ENCODE measurements around the gene ACOX3. TPM values are rescaled to one million over a fixed set of nuclear protein-coding genes. Genes with fewer than 3 reads are reported as not detected.

The ACOX3 gene
- polyA plus RNA-seq, 1 experiment, result 7.9 TPM

- no peaks in the 10 kb centered on the region for H3K27me3 ChIP-seq (ENCODE audit: control insufficient read depth, insufficient read depth, low read length)
- CTCF ChIA-PET, result no interaction called here
- no peak overlapping the region for H3K4me3 ChIP-seq (ENCODE audit: low read depth, low read length)
- TF ChIP-seq CTCF (IDR thresholded peaks at IDR 0.05; ENCODE audit: low read depth, low read length), result no peak
- no peak overlapping the region for H3K27ac ChIP-seq (ENCODE audit: low read depth, low read length)
- no peak for DNase-seq (ENCODE audit: low read depth, low spot score)
- POLR2A ChIA-PET, result interaction anchor here (0.6 kb wide), 1 partner anchor 129 kb away, joined by 10 read pairs; no protein-coding TSS in a partner anchor
- H3K9me3 ChIP-seq (ENCODE audit: control insufficient read depth, insufficient read depth, low read length), result no peaks in the 10 kb centered on the region
Observed at GRCh38 chr4:8461086-8461485, 20.6 kb upstream of the ACOX3 start.

- Histone ChIP-seq H3K4me3 (ENCODE audit: low read depth, low read length) (no peak overlapping the region), H3K27ac (ENCODE audit: low read depth, low read length) (no peak overlapping the region), H3K27me3 (ENCODE audit: control insufficient read depth, insufficient read depth, low read length) (no peaks in the 10 kb centered on the region), H3K9me3 (ENCODE audit: control insufficient read depth, insufficient read depth, low read length) (no peaks in the 10 kb centered on the region)
- no peak for DNase-seq (ENCODE audit: low read depth, low spot score)
- TF ChIP-seq CTCF (IDR thresholded peaks at IDR 0.05; ENCODE audit: low read depth, low read length), result no peak
- POLR2A ChIA-PET, result interaction anchor here (0.7 kb wide), 2 partner anchors 29 to 34 kb away, joined by 3 to 4 read pairs; no protein-coding TSS in a partner anchor
- CTCF ChIA-PET, result no interaction called here
Observed at GRCh38 chr4:8459867-8460445, 19.4 kb upstream of the ACOX3 start.

- H3K27me3 ChIP-seq (ENCODE audit: control insufficient read depth, insufficient read depth, low read length), result no peaks in the 10 kb centered on the region
- ChIA-PET POLR2A (no interaction called here), CTCF (interaction anchor here (1.6 kb wide), 1 partner anchor 10 kb away, joined by 5 read pairs; no protein-coding TSS in a partner anchor)
- no peak overlapping the region for H3K27ac ChIP-seq (ENCODE audit: low read depth, low read length)
- H3K9me3 ChIP-seq (ENCODE audit: control insufficient read depth, insufficient read depth, low read length), result no peaks in the 10 kb centered on the region
- H3K4me3 ChIP-seq (ENCODE audit: low read depth, low read length), result no peak overlapping the region
- no peak for TF ChIP-seq CTCF (IDR thresholded peaks at IDR 0.05; ENCODE audit: low read depth, low read length)
- no peak for DNase-seq (ENCODE audit: low read depth, low spot score)
Observed at GRCh38 chr4:8457646-8458252, 17.2 kb upstream of the ACOX3 start.

- POLR2A ChIA-PET, result no interaction called here
- no peaks in the 10 kb centered on the region for H3K27me3 ChIP-seq (ENCODE audit: control insufficient read depth, insufficient read depth, low read length)
- TF ChIP-seq CTCF (IDR thresholded peaks at IDR 0.05; ENCODE audit: low read depth, low read length), result no peak
- DNase-seq (ENCODE audit: low read depth, low spot score), result no peak
- no peaks in the 10 kb centered on the region for H3K9me3 ChIP-seq (ENCODE audit: control insufficient read depth, insufficient read depth, low read length)
- no peak overlapping the region for H3K27ac ChIP-seq (ENCODE audit: low read depth, low read length)
- CTCF ChIA-PET, result interaction anchor here (1.8 kb wide), 1 partner anchor 15 kb away, joined by 6 read pairs; no protein-coding TSS in a partner anchor
- no peak overlapping the region for H3K4me3 ChIP-seq (ENCODE audit: low read depth, low read length)
Observed at GRCh38 chr4:8453957-8454356, 13.4 kb upstream of the ACOX3 start.

- POLR2A ChIA-PET, result no interaction called here
- CTCF ChIA-PET, result interaction anchor here (1.7 kb wide), 1 partner anchor 17 kb away, joined by 9 read pairs; no protein-coding TSS in a partner anchor
- no peak for TF ChIP-seq CTCF (IDR thresholded peaks at IDR 0.05; ENCODE audit: low read depth, low read length)
- no peaks in the 10 kb centered on the region for H3K27me3 ChIP-seq (ENCODE audit: control insufficient read depth, insufficient read depth, low read length)
- no peak overlapping the region for H3K4me3 ChIP-seq (ENCODE audit: low read depth, low read length)
- DNase-seq (ENCODE audit: low read depth, low spot score), result no peak
- no peaks in the 10 kb centered on the region; the same call in 1 of the 2 replicates for H3K9me3 ChIP-seq (ENCODE audit: control insufficient read depth, insufficient read depth, low read length)
- H3K27ac ChIP-seq (ENCODE audit: low read depth, low read length), result no peak overlapping the region
Observed at GRCh38 chr4:8451440-8452182, 11.1 kb upstream of the ACOX3 start.

Data from AG04450 (cell line).